ENCODE measurements around the gene ZNF318.
"Not testable (repeated sequence)": the region's sequence is repeated elsewhere in the genome, so short reads cannot be mapped to it uniquely, and the experiment has no call there.

ZNF318 gene

GRCh38 chr6:43389730-43390295 is 20.4 kb upstream of the ZNF318 start:
- DNase-seq (ENCODE audit: low read depth), result no peak

GRCh38 chr6:43386492-43386891 is 17.0 kb upstream of the ZNF318 start:
- no peak for DNase-seq (ENCODE audit: low read depth)

- DNase-seq (ENCODE audit: low read depth), result peak; percentile 66
Observed at GRCh38 chr6:43383021-43383667, 13.7 kb upstream of the ZNF318 start.

DNA sequence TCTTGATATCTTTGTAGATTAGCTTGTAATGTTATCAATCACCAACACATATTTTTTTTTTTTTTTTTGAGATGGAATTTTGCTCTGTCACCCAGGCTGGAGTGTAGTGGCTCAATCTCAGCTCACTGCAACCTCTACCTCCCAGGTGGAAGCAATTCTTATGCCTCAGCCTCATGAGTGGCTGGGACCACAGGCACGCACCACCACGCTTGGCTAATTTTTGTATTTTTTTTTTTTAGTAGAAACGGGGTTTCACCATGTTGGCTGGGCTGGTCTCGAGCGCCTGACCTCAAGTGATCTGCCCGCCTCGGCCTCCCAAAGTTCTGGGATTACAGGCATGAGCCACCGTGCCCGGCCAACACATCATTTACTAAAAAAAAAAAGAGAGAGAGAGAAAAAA is 11.4 kb upstream of the ZNF318 start:
- DNase-seq (ENCODE audit: low read depth), result not testable (repeated sequence)

GRCh38 chr6:43378631-43379030 is 9.2 kb upstream of the ZNF318 start:
- DNase-seq (ENCODE audit: low read depth), result no peak

- DNase-seq (ENCODE audit: low read depth), result no peak
Observed at GRCh38 chr6:43377710-43378229, 8.3 kb upstream of the ZNF318 start.

DNA sequence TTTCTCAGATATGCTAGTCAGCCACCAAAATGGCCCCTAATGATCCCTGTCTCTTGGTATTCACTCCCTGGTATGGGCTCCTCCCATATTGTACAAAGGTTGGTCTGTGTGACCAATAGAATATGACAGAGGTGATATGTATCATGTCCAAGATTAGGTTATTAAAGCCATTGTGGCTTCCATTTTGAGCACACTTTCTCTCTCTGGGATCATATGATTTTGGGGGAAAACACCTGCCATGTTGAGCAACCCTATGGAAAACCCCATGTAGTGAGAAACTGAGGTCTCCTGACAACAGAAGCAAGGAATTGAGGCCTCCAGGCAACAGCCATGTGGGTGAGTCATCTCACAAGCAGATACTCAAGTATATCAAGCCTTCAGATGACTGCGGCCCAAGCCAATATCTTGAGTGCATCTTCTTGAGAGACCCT is 7.1 kb upstream of the ZNF318 start:
- DNase-seq (ENCODE audit: low read depth), result peak; percentile 59

DNA sequence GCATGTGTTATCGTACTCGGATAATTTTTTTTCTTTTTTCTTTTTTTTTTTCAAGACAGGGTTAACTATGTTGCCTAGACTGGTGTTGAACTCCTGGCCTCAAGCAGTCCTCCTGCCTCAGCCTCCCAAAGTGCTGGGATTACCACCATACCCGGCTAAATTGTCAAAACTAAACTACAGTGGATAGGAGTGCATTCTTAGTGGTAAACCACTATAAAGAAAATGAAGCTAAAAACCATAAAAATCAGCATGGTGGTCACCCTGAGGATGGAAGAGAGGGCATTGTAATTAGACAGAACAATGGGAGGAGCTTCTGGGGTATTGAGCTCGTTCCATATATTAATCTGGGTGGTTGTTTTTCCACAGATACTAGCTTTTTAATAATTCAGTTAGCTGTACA is 6.2 kb upstream of the ZNF318 start:
- DNase-seq (ENCODE audit: low read depth), result no peak

DNA sequence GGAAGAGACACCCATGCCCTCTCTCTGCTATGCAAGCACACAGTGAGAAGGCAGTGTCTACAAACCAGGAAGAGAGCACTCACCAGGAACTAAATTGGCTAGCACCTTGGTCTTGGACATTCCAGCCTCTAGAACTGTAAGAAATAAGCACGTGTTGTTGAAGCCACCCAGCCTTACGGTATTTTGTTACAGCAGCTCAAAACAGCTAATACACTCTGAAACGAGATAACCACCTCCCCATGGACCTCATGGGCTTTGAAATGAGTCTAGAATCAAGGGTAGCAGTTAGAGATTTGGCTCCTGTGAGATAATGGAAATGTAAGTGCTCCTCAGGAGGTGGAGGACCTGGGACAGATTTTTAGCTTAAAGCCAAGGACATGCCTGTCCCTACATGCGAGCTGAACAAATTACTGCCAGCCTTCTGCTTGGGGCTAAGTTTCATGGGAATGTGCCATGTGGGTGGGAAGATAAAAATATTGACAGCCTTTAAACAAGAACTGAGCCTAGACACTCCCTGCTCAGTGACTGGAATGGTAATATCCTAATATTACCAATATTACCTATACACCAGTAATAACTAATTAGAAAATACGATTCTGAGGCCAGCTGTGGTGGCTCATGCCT is 3.9 kb upstream of the ZNF318 start:
- DNase-seq (ENCODE audit: low read depth), result no peak

GRCh38 chr6:43370003-43370580 is 645 bp upstream of the ZNF318 start:
- peak; percentile 13 for DNase-seq (ENCODE audit: low read depth)

DNA sequence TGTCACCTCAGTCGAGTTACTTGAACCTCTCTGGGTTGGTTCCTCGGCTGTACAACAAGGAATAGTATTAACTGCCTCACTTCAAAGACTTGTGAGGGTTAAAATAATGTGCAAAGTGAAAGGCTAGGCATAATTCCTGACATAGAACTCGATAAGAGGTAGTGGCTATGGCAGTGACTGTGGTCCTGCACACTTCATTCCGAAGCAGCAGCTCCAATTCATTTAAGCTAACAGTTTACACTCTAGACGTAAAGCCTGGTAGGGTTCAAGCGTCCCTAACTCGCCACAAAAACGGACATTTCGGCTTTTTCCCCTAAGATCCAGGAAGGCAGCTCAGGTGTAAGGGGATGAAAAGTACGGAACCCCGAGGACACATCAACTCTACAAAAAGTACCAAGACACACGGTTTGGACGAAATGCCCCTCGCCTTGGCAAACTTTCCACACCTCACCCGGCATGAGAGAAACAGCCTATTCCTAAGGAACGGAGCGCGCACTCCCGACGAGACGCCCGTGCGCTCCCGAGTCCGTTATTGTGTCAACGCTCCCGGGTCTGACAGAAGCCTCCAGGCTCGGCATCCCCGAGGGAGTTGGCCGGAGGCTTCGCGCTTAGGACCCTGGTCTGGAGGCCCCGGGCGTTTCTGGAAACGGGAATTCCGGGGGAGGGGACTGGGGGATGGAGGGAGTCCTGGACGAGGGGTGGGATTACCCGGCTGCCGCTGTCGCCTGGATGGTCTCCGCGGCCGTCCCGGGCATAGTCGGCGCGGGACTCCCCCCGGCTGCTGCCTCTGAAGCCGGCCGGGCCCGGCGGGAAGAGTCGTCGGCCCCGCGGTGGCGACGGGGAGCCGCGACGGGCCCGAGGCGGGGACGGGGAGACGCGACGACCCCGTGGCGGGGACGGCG is 937 bp downstream of the ZNF318 start:
- peak; percentile 65 for DNase-seq (ENCODE audit: low read depth)

DNA sequence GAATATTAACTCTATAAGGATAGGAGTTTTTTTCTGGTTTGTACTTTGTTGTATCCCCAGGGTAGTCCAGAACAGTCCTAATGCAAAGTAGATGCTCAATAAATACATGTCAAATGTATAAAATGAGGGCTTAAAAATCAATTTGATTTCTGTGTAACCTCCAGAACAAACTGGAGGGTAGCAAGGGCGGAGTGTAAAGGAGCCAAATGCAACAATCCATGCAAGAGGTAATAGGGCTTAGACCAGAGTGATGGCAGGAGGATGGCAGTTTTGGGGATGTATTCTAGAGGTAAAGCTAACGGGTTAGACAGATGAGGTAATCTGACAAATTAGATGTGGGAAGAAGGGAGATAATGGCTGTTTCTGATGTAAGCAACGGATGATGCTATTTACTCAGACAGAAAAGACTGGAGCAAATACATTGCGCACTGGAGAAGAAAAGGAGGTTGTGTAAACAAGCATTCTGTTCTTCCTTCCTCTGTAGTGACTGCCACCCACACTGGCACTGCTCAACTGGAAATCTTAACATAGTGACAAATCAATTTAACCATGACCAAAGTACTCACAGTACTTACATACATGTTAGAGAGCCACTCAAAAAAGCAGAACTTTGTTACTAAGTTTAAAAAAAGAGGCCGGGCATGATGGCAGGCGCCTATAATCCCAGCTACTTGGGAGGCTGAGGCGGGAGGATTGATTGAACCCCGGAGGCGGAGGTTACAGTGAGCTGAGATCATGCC is 2.0 kb downstream of the ZNF318 start:
- DNase-seq (ENCODE audit: low read depth), result no peak

DNA sequence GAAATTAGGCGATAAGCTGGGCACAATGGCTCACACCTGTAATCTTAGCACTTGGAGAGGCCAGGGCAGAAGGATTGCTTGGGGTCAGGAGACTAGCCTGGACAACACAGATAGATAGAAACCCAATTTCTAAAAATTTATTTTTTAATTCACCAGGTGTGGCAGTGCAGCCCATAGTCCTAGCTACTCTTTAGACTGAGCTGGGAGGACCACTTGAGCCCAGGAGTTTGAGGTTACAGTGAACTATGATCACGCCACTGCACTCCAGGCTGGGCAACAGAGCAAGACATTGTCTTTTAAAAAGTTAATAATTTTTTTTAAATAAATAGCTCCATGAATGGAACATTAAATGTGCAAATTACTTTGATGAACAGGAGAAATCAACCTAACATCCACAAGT is 8.2 kb downstream of the ZNF318 start:
- no peak for DNase-seq (ENCODE audit: low read depth)

- no peak for DNase-seq (ENCODE audit: low read depth)
Observed at GRCh38 chr6:43359831-43360230, 9.6 kb downstream of the ZNF318 start.

- DNase-seq (ENCODE audit: low read depth), result no peak
Observed at GRCh38 chr6:43359381-43359780, 10.1 kb downstream of the ZNF318 start.

DNA sequence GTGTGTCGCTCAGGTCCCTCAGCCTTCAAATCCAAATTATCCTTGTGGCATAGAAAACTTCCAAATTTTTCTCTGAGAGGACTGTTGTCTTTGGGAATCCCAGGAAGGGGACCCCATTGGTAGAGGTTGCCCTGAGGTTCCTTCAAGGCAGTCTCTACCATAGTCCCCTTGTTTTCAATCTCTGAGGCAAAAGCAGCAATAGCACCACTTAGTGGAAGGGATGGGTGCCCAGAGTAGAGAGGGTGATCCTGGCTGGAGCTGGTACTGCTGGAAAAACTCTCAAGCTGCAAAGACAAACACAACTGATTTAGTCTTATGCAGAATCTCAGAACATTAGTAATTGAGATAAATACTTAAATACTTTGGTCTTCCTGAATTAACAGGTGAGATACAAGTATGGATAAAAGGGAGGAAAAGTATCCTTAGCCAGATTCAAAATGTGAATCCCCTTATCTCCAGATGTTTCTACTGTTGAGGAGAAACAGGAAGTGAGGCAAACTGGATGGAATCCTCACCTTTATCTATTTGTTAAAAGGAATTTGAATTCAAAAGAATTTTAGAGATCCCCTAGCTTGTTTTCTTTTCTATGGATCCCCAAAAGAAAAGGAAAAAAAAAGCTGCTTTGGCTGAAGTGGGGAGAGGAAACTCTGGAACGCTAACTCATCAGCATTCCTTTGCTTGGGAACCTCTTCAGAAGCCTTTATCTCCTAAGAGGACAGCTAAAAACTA is 13.4 kb downstream of the ZNF318 start:
- DNase-seq (ENCODE audit: low read depth), result peak; percentile 18

- not testable (repeated sequence) for DNase-seq (ENCODE audit: low read depth)
Observed at GRCh38 chr6:43351951-43352350, 17.5 kb downstream of the ZNF318 start.

DNA sequence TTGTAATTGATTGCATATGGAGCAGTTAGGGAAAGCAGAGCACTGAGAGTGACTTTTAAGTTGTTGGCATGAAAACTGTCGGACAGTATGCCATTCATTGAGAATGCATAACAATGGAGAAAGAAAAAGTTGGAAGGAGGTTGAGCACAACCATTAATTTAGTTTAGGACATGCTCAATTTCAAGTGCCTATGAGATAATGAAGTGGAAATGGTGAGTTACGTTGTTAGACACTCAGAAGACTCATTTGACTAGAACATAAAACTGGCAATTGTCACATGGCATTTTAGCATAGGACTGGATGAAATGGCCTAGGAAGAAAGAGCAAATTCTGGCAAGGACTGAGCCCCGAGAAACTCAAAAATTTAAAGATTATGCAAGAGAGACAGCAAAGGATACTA is 22.0 kb downstream of the ZNF318 start:
- no peak for DNase-seq (ENCODE audit: low read depth)

GRCh38 chr6:43347021-43347420 is 22.4 kb downstream of the ZNF318 start:
- DNase-seq (ENCODE audit: low read depth), result no peak

- not testable (repeated sequence) for DNase-seq (ENCODE audit: low read depth)
Observed at GRCh38 chr6:43346243-43346642, 23.2 kb downstream of the ZNF318 start.

GRCh38 chr6:43339168-43339567 is 30.3 kb downstream of the ZNF318 start:
- DNase-seq (ENCODE audit: low read depth), result no peak
